Testis (tissue), 3 donors: ENCODE results near the gene SATB1. TPM values are rescaled to one million over a fixed set of nuclear protein-coding genes. Genes with fewer than 3 reads are reported as not detected.
"Not testable (repeated sequence)": the region's sequence is repeated elsewhere in the genome, so short reads cannot be mapped to it uniquely, and the experiment has no call there.

Experiments
- DNase-seq: peaks from one replicate; pipeline ENCODE4 v3.0.0-alpha.2; 2019
- H3K27ac ChIP-seq, 2 donors: fragments of 200-600 bp; sonication (generic); one replicate each; pipeline ENCODE4 v1.5.1; 2019
- H3K27me3 ChIP-seq: fragments of 200-600 bp; sonication (generic); one replicate; pipeline ENCODE4 v1.5.1; 2019
- H3K36me3 ChIP-seq: fragments of 200-600 bp; sonication (generic); one replicate; pipeline ENCODE4 v1.5.1; 2017; ENCODE audit warnings: low read depth; ENCODE audit errors: missing control alignments
- H3K4me1 ChIP-seq: fragments of 200-600 bp; sonication (generic); one replicate; pipeline ENCODE4 v1.5.1; 2019
- H3K4me3 ChIP-seq, 2 donors: fragments of 200-600 bp; sonication (generic); one replicate each; pipeline ENCODE4 v1.5.1; 2017 to 2019
- H3K9me3 ChIP-seq: fragments of 200-600 bp; sonication (generic); one replicate; pipeline ENCODE4 v1.5.1; 2017
- POLR2A ChIP-seq: fragments of 450-650 bp; IDR thresholded peaks from one replicate; pipeline ENCODE4 v1.6.1; 2017; ENCODE audit warnings: antibody characterized with exemption, mild to moderate bottlenecking, moderate library complexity
- WGBS, 2 donors: methylation state at CpG; one replicate each; pipeline ENCODE4 v1.1.5; 2018; 5-methylcytosine and 5-hydroxymethylcytosine counted together
- intact Hi-C: fragments of 100-400 bp; cut with DNase I; formaldehyde crosslinking; loops from one replicate; pipeline ENCODE4 v1.15.1; 2023; ENCODE audit warnings: low total_unique reads
- polyA plus RNA-seq: library from polyadenylated mRNA; stranded (reverse); fragments of 350-450 nt; fragmentation: Illumina TruSeq; extraction: RNeasy Lipid Tissue Mini Kit (QIAGEN cat#74804); gene quantifications from one replicate; pipeline ENCODE4 v1.2.3, GENCODE V29; 2014; ENCODE audit warnings: low read depth, low replicate concordance; ENCODE audit not compliant: insufficient read depth
- total RNA-seq, 2 donors: library from RNA; depleted of rRNA; stranded (reverse); fragments of >200 nt; gene quantifications; one replicate each; pipeline ENCODE4 v1.2.3, GENCODE V29; 2016
- TF ChIP-seq, protein P1 (sequence below), 3 experiments: fragments of 450-650 bp in 2 of 3; fragments of 200-600 bp in 1 of 3; sonication (generic) in 1 of 3; IDR thresholded peaks; one replicate each; pipeline ENCODE4 v1.5.1; 2016 to 2019; ENCODE audit warnings: antibody characterized with exemption in 3 of 3, mild to moderate bottlenecking in 2 of 3, moderate library complexity in 1 of 3

The SATB1 gene
- total and polyA plus RNA-seq, 3 donors from 2014 or later, result 12.6 to 44.4 (median 36.1) TPM

- DNase-seq, result no peak
- no peaks in the 10 kb centered on the region for H3K9me3 ChIP-seq
- intact Hi-C loops, result no loop called here
- H3K27ac ChIP-seq, result no peak overlapping the region
- H3K36me3 ChIP-seq, result no peaks in the 10 kb centered on the region
- 85 to 88% methylated on average over 2 of the region's 2 CpGs for WGBS, 2 donors
- no peak overlapping the region for H3K4me3 ChIP-seq
- TF ChIP-seq, protein P1, sequence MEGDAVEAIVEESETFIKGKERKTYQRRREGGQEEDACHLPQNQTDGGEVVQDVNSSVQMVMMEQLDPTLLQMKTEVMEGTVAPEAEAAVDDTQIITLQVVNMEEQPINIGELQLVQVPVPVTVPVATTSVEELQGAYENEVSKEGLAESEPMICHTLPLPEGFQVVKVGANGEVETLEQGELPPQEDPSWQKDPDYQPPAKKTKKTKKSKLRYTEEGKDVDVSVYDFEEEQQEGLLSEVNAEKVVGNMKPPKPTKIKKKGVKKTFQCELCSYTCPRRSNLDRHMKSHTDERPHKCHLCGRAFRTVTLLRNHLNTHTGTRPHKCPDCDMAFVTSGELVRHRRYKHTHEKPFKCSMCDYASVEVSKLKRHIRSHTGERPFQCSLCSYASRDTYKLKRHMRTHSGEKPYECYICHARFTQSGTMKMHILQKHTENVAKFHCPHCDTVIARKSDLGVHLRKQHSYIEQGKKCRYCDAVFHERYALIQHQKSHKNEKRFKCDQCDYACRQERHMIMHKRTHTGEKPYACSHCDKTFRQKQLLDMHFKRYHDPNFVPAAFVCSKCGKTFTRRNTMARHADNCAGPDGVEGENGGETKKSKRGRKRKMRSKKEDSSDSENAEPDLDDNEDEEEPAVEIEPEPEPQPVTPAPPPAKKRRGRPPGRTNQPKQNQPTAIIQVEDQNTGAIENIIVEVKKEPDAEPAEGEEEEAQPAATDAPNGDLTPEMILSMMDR (IDR thresholded peaks at IDR 0.05), result no peak
- no peak for TF ChIP-seq POLR2A
- no peaks in the 10 kb centered on the region for H3K27me3 ChIP-seq
- no peaks in the 10 kb centered on the region for H3K4me1 ChIP-seq
Measured at GRCh38 chr3:18454766-18455165, 29.6 kb upstream of the SATB1 start.

GRCh38 chr3:18449618-18450017 lies 24.5 kb upstream of the SATB1 start:
- H3K27me3 ChIP-seq, H3K27ac ChIP-seq, H3K9me3 ChIP-seq, H3K36me3 ChIP-seq, H3K4me3 ChIP-seq, intact Hi-C loops, DNase-seq, H3K4me1 ChIP-seq: not testable (repeated sequence)
- 95 to 97% methylated on average over 6 of the region's 6 CpGs for WGBS, 2 donors

DNA sequence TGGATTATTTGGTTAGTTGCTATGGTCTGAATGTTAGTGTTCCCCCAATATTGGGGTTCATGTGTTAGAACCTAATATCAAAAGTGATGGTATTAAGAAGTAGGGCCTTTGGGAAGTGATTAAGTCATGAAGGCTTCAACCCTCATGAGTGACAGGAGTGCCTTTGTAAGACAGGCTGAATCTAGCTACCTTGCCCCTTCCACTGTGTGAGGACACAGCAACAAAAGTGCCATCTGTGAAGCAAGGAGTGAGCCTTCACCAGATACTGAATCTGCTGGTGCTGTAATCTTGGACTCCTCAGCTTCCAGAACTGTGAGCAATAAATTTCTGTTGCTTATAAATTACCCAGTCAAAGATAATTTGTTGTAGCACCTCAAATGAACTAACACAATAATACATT lies 22.6 kb upstream of the SATB1 start:
- DNase-seq, result no peak
- Histone ChIP-seq H3K36me3 (no peaks in the 10 kb centered on the region), H3K9me3 (no peaks in the 10 kb centered on the region), H3K4me1 (peaks cover 13% of the 10 kb centered on the region), H3K4me3 (no peak overlapping the region), H3K27ac (no peak overlapping the region), H3K27me3 (no peaks in the 10 kb centered on the region)
- TF ChIP-seq, protein P1 (IDR thresholded peaks at IDR 0.05), result no peak
- TF ChIP-seq POLR2A, result no peak
- intact Hi-C loops, result no loop called here

DNA sequence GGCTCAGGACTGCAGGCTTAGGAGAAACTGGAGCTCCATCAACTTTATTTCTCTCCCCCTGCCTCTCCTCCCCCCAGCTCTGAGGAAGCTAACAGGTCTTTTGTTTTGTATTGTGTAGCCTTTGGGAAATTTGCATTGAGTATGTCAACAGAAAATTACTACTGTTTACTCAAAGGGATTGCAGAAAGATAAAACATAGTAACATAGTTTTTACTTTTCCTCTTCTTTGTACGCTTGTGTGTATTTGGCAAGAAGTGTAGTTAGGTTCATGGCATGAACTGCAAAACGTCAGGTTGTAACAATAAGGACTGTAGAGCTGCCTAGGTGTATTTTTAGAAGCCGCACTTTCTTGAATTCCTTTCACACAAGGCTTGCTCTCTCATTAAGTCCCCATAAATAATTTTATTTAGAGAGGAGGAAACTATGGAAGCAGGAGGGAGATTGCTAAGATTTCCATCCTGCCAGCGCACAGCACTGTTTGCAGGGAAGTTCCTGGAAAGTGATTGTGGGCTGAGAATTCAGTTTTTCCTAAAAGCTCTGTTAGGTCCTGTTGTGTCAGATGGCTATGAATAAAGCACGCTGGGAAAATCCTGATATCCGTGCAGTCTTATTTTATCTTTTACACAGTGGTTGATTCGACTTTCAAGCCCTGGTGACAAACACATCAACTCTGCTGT lies 21.1 kb upstream of the SATB1 start:
- Histone ChIP-seq H3K36me3 (no peaks in the 10 kb centered on the region), H3K27ac (no peak overlapping the region), H3K9me3 (no peaks in the 10 kb centered on the region), H3K4me1 (peaks cover 13% of the 10 kb centered on the region), H3K4me3 (peak overlapping the region in 1 of 2 donors; percentile 48), H3K27me3 (no peaks in the 10 kb centered on the region)
- intact Hi-C loops, result no loop called here
- TF ChIP-seq, protein P1 (IDR thresholded peaks at IDR 0.05), result no peak
- no peak for TF ChIP-seq POLR2A
- WGBS, 2 donors, result 6 to 12% methylated on average over 7 of the region's 7 CpGs
- no peak for DNase-seq

DNA sequence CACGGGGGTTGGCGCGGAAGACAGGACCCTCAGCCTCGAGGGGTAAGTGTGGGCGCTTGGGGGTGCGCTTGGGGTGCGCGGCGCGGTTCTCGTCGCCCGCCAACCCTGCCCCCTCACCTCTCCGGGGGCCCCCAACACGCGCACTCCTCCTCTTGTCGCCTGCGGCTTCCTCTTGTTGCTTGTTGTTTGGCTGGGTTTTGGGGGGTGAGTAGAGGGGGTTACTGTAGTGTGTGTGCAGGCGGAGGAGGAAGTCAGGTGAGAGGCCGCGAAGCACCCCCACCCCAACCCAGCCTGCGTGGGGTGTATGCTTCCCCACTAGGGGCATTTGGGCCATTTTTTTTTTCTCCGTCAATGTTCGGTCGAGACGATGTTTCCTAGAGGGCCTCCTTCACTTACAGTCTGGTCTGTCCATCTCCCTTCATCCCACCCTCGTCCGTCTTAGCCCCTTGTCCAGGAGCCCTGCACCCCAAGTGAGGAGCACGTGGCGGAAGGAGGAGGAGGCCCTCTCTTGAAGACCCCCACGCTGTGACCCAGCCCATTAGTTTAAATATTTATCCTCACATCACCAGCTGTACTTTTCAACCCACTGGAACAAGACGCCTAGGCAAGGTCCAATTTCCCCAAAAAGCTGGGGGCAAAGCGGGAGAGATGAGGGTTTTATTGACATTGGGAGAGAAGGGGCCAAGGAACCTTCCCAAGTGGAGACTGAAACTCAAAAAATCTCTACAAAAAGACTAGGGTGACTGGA lies 20.4 kb upstream of the SATB1 start:
- H3K9me3 ChIP-seq, result no peaks in the 10 kb centered on the region
- H3K27ac ChIP-seq, result peak overlapping the region; percentile 10 to 33
- 7 to 10% methylated on average over 14 to 33 of the region's 33 CpGs for WGBS, 2 donors
- no peak for TF ChIP-seq POLR2A
- TF ChIP-seq, protein P1 (IDR thresholded peaks at IDR 0.05), result no peak
- peak overlapping the region; percentile 48 for H3K4me3 ChIP-seq
- no peak for DNase-seq
- H3K4me1 ChIP-seq, result peaks cover 13% of the 10 kb centered on the region
- H3K36me3 ChIP-seq, result no peaks in the 10 kb centered on the region
- intact Hi-C loops, result no loop called here
- no peaks in the 10 kb centered on the region for H3K27me3 ChIP-seq
